ENCODE measurements around the gene SLC16A10.

DNA sequence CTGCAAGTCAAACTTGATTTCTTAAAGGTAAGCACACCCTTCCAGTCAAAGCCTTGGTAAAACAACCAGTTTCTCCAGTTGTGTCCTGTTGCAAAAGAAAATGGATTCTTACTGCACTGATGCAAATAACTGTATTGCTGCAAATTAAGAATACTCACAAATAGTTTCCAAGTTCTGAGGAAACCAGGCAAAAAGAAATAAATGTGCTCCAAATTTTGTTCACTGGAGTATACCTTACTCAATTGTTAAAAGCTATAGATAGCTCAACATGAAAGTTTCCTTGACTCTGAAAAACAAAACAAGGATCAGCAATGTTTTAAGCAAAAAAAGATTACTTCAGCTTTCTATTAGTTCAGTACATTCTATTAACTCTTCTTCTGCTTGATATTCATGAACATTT lies 75.2 kb downstream of the SLC16A10 start:
- no peak for TF ChIP-seq CTCF (IDR thresholded peaks at IDR 0.05)
- no peak for TF ChIP-seq POLR2AphosphoS5 (IDR thresholded peaks at IDR 0.05)

Data from breast epithelium (tissue), 3 donors.